Activated CD4-positive, alpha-beta T cell treated with anti-CD3 and anti-CD28 coated beads for 1 hour (primary cell): ENCODE results near the gene GTPBP1.

Experiments
- DNase-seq: peaks from one replicate; pipeline ENCODE4 v3.0.0-alpha.2; 2020

GTPBP1 gene

GRCh38 chr22:38761202-38762162 is 55.7 kb downstream of the GTPBP1 start:
- DNase-seq, result no peak

GRCh38 chr22:38762551-38762983 is 56.8 kb downstream of the GTPBP1 start:
- DNase-seq, result no peak

GRCh38 chr22:38766076-38766777 is 60.5 kb downstream of the GTPBP1 start:
- no peak for DNase-seq

GRCh38 chr22:38767313-38767712 is 61.6 kb downstream of the GTPBP1 start:
- DNase-seq, result no peak

DNA sequence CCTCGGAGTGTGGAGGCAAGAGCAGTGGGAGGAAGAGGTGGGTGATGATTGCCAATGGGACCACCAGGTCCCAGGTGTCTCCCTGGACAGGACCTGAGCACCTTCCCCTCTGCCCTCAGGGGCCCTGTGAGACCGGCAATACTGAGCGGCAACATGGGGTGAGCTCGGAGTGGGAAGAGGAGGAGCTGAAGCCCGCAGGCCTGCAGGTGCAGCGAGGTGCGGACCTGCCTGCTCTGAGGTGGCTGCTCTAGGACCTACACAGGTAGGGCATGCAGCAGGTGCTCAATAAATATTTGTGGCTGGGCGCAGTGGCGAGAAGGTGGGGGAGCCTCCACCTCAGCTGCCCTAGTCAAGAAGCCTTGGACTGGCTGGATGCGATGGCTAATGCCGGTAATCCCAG is 62.3 kb downstream of the GTPBP1 start:
- DNase-seq, result no peak

GRCh38 chr22:38770257-38770949 is 64.7 kb downstream of the GTPBP1 start:
- DNase-seq, result no peak

- no peak for DNase-seq
These were observed 66.8 kb downstream of the GTPBP1 start for GRCh38 chr22:38772623-38772873.

GRCh38 chr22:38773363-38773946 is 67.7 kb downstream of the GTPBP1 start:
- no peak for DNase-seq

DNA sequence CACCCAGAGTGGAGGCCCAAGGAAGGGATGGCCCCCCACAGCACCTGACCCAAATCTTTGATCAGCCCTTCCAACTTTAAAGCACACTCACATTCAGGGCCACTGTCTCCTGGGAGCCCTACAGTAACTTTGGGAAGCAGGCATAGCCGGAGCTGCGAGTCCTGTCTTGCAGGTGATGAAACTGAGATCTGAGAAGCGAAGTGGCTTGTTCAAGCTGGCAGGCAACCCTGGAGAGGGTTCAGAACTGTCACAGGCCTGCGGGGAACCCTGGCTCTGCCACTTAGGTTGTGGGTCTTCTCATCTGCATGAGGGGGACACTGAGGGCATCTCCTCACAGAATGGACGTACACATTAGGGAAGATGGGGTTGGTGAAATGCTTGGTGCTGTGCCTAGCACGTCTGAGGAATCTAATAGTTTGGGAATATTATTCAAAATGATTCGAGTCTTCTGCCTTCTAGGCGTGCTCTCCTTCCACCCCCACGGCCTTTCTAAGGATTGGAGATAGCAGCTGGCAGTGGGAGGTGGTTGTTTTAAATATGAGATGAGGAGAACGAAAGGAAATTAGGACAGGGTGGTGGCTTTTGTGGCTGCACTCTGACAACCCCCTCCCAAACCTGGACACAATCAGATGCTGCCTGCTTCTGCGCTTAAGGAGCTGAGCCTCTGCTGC is 68.9 kb downstream of the GTPBP1 start:
- DNase-seq, result no peak

GRCh38 chr22:38775656-38776055 is 69.9 kb downstream of the GTPBP1 start:
- no peak for DNase-seq

GRCh38 chr22:38776086-38776485 is 70.3 kb downstream of the GTPBP1 start:
- no peak for DNase-seq

GRCh38 chr22:38777087-38777671 is 71.4 kb downstream of the GTPBP1 start:
- DNase-seq, result no peak

- DNase-seq, result no peak
These were observed 75.3 kb downstream of the GTPBP1 start for GRCh38 chr22:38781033-38781432.

DNA sequence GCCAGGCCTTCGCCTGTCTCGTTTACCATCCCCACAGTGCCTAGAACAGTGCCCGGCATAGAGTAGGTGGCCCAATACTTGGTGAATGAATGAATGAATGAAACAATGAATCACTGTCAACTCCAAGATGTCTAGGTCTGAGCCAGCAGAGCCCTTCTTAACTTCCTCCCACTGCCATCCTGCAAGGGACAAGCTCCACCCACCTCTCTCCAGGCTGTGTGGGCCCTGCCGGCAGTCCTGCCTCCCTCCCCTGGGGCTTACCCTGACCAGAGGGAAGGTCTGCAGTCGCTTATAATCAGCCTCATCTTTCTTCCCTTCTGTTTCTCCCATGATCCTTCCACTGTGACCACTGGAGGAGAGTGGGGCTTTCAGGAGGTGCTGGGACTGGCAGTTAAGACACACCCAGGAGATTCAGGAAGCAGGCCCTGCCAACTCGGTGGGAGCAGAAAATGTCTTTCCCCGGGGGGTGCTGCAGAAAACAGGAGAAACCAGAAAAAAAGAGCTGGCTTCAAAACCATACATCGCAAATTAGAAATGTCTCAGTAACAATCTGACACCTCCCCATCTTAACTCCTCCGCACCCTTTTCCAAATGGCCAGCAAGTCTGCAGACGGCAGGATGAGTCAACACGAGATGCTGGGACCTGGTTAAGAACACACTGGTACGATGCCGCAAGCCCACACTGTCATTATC is 76.8 kb downstream of the GTPBP1 start:
- no peak for DNase-seq
